PC-3 (cell line): ENCODE measurements around the gene BLTP3A. TPM values are rescaled to one million over a fixed set of nuclear protein-coding genes. Genes with fewer than 3 reads are reported as not detected.

ENCODE experiments used
- ATAC-seq: fragments of 200-7000 bp; cut with Tn5 transposase; 2 replicates; pipeline ENCODE4 v1.9.1; 2020; ENCODE audit warnings: mild to moderate bottlenecking, moderate library complexity
- BruUV-seq: library from RNA; stranded (reverse); fragments of 400-500 nt; replicated peaks from 2 replicates; lab custom pipeline; 2021; lab: Mats Ljungman, UMichigan
- CTCF ChIA-PET: fragments of 300-600 bp; sonication (Branson Sonifier 250); formaldehyde crosslinking; loops from one replicate; lab custom pipeline; 2022; ENCODE audit warnings: antibody characterized with exemption; lab: Charles Lee
- POLR2A ChIA-PET: fragments of 300-600 bp; sonication (Branson Sonifier 250); formaldehyde crosslinking; loops from one replicate; lab custom pipeline; 2022; ENCODE audit warnings: antibody characterized with exemption; ENCODE audit not compliant: unreplicated experiment; lab: Charles Lee
- DNase-seq: peaks from one replicate; pipeline ENCODE4 v3.0.0-alpha.2; 2015
- H2AFZ ChIP-seq: fragments of 300-600 bp; sonication (generic); 2 replicates; pipeline ENCODE4 v1.6.0; 2016; ENCODE audit warnings: antibody characterized with exemption, low read length
- H3F3A ChIP-seq: fragments of 300-600 bp; sonication (generic); one replicate; pipeline ENCODE4 v1.6.0; 2017; ENCODE audit warnings: antibody characterized with exemption, low read length, control low read depth, mild to moderate bottlenecking; ENCODE audit not compliant: unreplicated experiment
- H3K27ac ChIP-seq: fragments of 300-600 bp; sonication (generic); 2 replicates; pipeline ENCODE4 v1.5.1; 2016; ENCODE audit warnings: mild to moderate bottlenecking, low read length
- H3K27me3 ChIP-seq: fragments of 300-600 bp; sonication (generic); 2 replicates; pipeline ENCODE4 v1.6.1; 2016; ENCODE audit warnings: low read length, mixed read lengths
- H3K36me3 ChIP-seq: fragments of 300-600 bp; sonication (generic); 2 replicates; pipeline ENCODE4 v1.6.1; 2016; ENCODE audit warnings: low read depth, mixed run types, low read length, mixed read lengths
- H3K4me1 ChIP-seq: fragments of 300-600 bp; sonication (generic); 2 replicates; pipeline ENCODE4 v1.5.1; 2016; ENCODE audit warnings: low read length; ENCODE audit not compliant: insufficient read depth
- H3K4me2 ChIP-seq: fragments of 300-600 bp; sonication (generic); 2 replicates; pipeline ENCODE4 v1.6.0; 2016; ENCODE audit warnings: low read length
- H3K4me3 ChIP-seq: fragments of 300-600 bp; sonication (generic); 2 replicates; pipeline ENCODE4 v1.5.1; 2016; ENCODE audit warnings: mild to moderate bottlenecking, low read length, mixed read lengths
- H3K79me2 ChIP-seq: fragments of 300-600 bp; sonication (generic); 2 replicates; pipeline ENCODE4 v1.6.1; 2017; ENCODE audit warnings: low read length, mixed read lengths
- H3K9ac ChIP-seq: fragments of 300-600 bp; sonication (generic); 2 replicates; pipeline ENCODE4 v1.6.0; 2016; ENCODE audit warnings: mild to moderate bottlenecking, low read length
- H3K9me2 ChIP-seq: fragments of 300-600 bp; sonication (generic); replicated peaks from 2 replicates; pipeline ENCODE4 v1.6.1; 2016; ENCODE audit warnings: mixed run types, low read length, mixed read lengths
- H3K9me3 ChIP-seq: fragments of 300-600 bp; sonication (generic); 2 replicates; pipeline ENCODE4 v1.6.1; 2016; ENCODE audit warnings: low read length, mixed read lengths
- H4K20me1 ChIP-seq: fragments of 300-600 bp; sonication (generic); 2 replicates; pipeline ENCODE4 v1.6.1; 2016; ENCODE audit warnings: low read length, mixed read lengths
- CTCF ChIP-seq: fragments of 300-600 bp; sonication (generic); conservative IDR thresholded peaks from 2 replicates; pipeline ENCODE4 v1.5.1; 2017; ENCODE audit warnings: antibody characterized with exemption, low read depth, mild to moderate bottlenecking, low read length
- EZH2 ChIP-seq: fragments of 300-600 bp; sonication (generic); IDR thresholded peaks from one replicate; pipeline ENCODE4 v1.6.1; 2017; ENCODE audit warnings: antibody characterized with exemption, mild to moderate bottlenecking, low read length; ENCODE audit not compliant: unreplicated experiment
- EZH2phosphoT487 ChIP-seq: fragments of 300-600 bp; sonication (generic); IDR thresholded peaks from 2 replicates; pipeline ENCODE4 v1.6.1; 2018; ENCODE audit warnings: mild to moderate bottlenecking, antibody characterized with exemption, low read length, borderline replicate concordance
- intact Hi-C: fragments of 100-400 bp; cut with micrococcal nuclease; formaldehyde crosslinking; loops from 2 replicates; pipeline ENCODE4 v1.9.0; 2023
- total RNA-seq: library from RNA; depleted of rRNA; stranded (reverse); fragments of >200 nt; gene quantifications from 2 replicates; pipeline ENCODE4 v1.2.3, GENCODE V29; 2014

The BLTP3A gene
- total RNA-seq, 1 experiment from 2014 or later = 10.6 TPM

GRCh38 chr6:34768148-34768547, 23.7 kb upstream of the BLTP3A start:
- H3F3A ChIP-seq = no peaks in the 10 kb centered on the region
- H3K9ac ChIP-seq = no peak overlapping the region
- H3K4me2 ChIP-seq = no peak overlapping the region
- H3K36me3 ChIP-seq = peaks cover 54% of the 10 kb centered on the region
- no peaks in the 10 kb centered on the region for H4K20me1 ChIP-seq
- H3K9me2 ChIP-seq = no peaks in the 10 kb centered on the region
- TF ChIP-seq EZH2 (no peak), CTCF (no peak)
- H3K9me3 ChIP-seq = no peaks in the 10 kb centered on the region
- no peak overlapping the region for H3K4me3 ChIP-seq
- POLR2A ChIA-PET = no interaction called here
- intact Hi-C loops = no loop called here
- no peaks in the 10 kb centered on the region; the same call in 1 of the 2 replicates for H3K79me2 ChIP-seq
- no TSS peak for BruUV-seq
- no peak overlapping the region for H3K27ac ChIP-seq
- H2AFZ ChIP-seq = no peak overlapping the region
- CTCF ChIA-PET = no interaction called here
- DNase-seq = no peak
- no peaks in the 10 kb centered on the region for H3K27me3 ChIP-seq
- no peak for ATAC-seq
- no peaks in the 10 kb centered on the region for H3K4me1 ChIP-seq

- no peaks in the 10 kb centered on the region for H4K20me1 ChIP-seq
- TF ChIP-seq EZH2 (no peak), CTCF (no peak), EZH2phosphoT487 (no peak)
- ATAC-seq (peak; percentile 29), DNase-seq (peak; percentile 40)
- intact Hi-C loops = no loop called here
- ChIA-PET POLR2A (interaction anchor here (0.5 kb wide), 1 partner anchor 21 kb away, joined by 3 read pairs; no protein-coding TSS in a partner anchor), CTCF (no interaction called here)
- no peaks in the 10 kb centered on the region for H3K4me1 ChIP-seq
- no peak overlapping the region for H3K4me2 ChIP-seq
- H3K27me3 ChIP-seq = no peaks in the 10 kb centered on the region
- H3K9me2 ChIP-seq = no peaks in the 10 kb centered on the region
- H3K9ac ChIP-seq = no peak overlapping the region
- H3K79me2 ChIP-seq = no peaks in the 10 kb centered on the region; the same call in 1 of the 2 replicates
- no TSS peak for BruUV-seq
- no peak overlapping the region for H3K27ac ChIP-seq
- H3K36me3 ChIP-seq = peaks cover 57% of the 10 kb centered on the region
- no peaks in the 10 kb centered on the region for H3F3A ChIP-seq
- H2AFZ ChIP-seq = no peak overlapping the region
- H3K9me3 ChIP-seq = no peaks in the 10 kb centered on the region
- H3K4me3 ChIP-seq = no peak overlapping the region
Measured at GRCh38 chr6:34771727-34772126, 20.2 kb upstream of the BLTP3A start.

GRCh38 chr6:34772940-34773339, 18.9 kb upstream of the BLTP3A start:
- Histone ChIP-seq H3F3A (no peaks in the 10 kb centered on the region), H3K27ac (no peak overlapping the region), H3K4me3 (no peak overlapping the region), H2AFZ (no peak overlapping the region), H3K27me3 (no peaks in the 10 kb centered on the region), H3K4me1 (no peaks in the 10 kb centered on the region), H4K20me1 (no peaks in the 10 kb centered on the region), H3K9me2 (no peaks in the 10 kb centered on the region), H3K9me3 (no peaks in the 10 kb centered on the region), H3K36me3 (peaks cover 46% of the 10 kb centered on the region), H3K4me2 (no peak overlapping the region), H3K79me2 (no peaks in the 10 kb centered on the region; the same call in 1 of the 2 replicates), H3K9ac (no peak overlapping the region)
- TF ChIP-seq EZH2phosphoT487 = no peak
- TF ChIP-seq EZH2 = no peak
- no peak for TF ChIP-seq CTCF
- BruUV-seq = no TSS peak
- CTCF ChIA-PET = no interaction called here
- intact Hi-C loops = no loop called here
- DNase-seq = no peak
- ATAC-seq = no peak
- POLR2A ChIA-PET = interaction anchor here (0.5 kb wide), 1 partner anchor 18 kb away, joined by 3 read pairs; no protein-coding TSS in a partner anchor
